Activated T-helper 2 cell treated with anti-CD3 and anti-CD28 coated beads, Interferon-gamma antibody, Interleukin-2, Interleukin-4, amounts not matched to agents 10 μg/mL and 5 μg/mL and 100 μg/mL, durations not matched to agents 14 hours and 24 hours and 36 hours (primary cell): ENCODE measurements around the gene CRYBA1. TPM values are rescaled to one million over a fixed set of nuclear protein-coding genes. Genes with fewer than 3 reads are reported as not detected.
"Not testable (repeated sequence)": the region's sequence is repeated elsewhere in the genome, so short reads cannot be mapped to it uniquely, and the experiment has no call there.

Experiments used
- DNase-seq: peaks from one replicate; pipeline ENCODE4 v3.0.0; 2021; ENCODE audit warnings: low spot score
- H3K27ac Mint-ChIP-seq: one replicate; pipeline ENCODE4 v1.8.0; 2021; ENCODE audit warnings: mixed read lengths
- H3K27me3 Mint-ChIP-seq: one replicate; pipeline ENCODE4 v1.8.0; 2021; ENCODE audit warnings: low read depth, mixed read lengths
- H3K36me3 Mint-ChIP-seq: one replicate; pipeline ENCODE4 v1.8.0; 2021; ENCODE audit warnings: low read depth, mixed read lengths
- H3K4me1 Mint-ChIP-seq: one replicate; pipeline ENCODE4 v1.8.0; 2021; ENCODE audit warnings: low read depth, mixed read lengths
- H3K4me3 Mint-ChIP-seq: one replicate; pipeline ENCODE4 v1.8.0; 2021; ENCODE audit warnings: low read depth, mild to moderate bottlenecking, moderate library complexity, mixed read lengths
- H3K9me3 Mint-ChIP-seq: one replicate; pipeline ENCODE4 v1.8.0; 2021; ENCODE audit warnings: mixed read lengths
- intact Hi-C: fragments of 100-400 bp; cut with micrococcal nuclease; formaldehyde crosslinking; loops from one replicate; pipeline ENCODE4 v1.15.1; 2023
- total RNA-seq: library from RNA; stranded (reverse); gene quantifications from 2 replicates; pipeline ENCODE4 v1.2.3, GENCODE V29; 2022

The CRYBA1 gene, protein sequence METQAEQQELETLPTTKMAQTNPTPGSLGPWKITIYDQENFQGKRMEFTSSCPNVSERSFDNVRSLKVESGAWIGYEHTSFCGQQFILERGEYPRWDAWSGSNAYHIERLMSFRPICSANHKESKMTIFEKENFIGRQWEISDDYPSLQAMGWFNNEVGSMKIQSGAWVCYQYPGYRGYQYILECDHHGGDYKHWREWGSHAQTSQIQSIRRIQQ
- total RNA-seq: not detected in 2 replicates

GRCh38 chr17:29246628-29247027 is at the start of gene CRYBA1:
TSS of gene CRYBA1 (plus strand) at chr17:29246859. CDS start at chr17:29246864, 5 bp downstream.
- no peak within 1 kb of the TSS for H3K4me3 Mint-ChIP-seq
- H3K36me3 Mint-ChIP-seq: no peaks in the 10 kb centered on the region
- H3K27me3 Mint-ChIP-seq: no peaks in the 10 kb centered on the region
- intact Hi-C loops: no loop called here
- H3K27ac Mint-ChIP-seq: no peak within 1 kb of the TSS
- no peaks in the 10 kb centered on the region for H3K4me1 Mint-ChIP-seq
- no peaks in the 10 kb centered on the region for H3K9me3 Mint-ChIP-seq
- no peak for DNase-seq

GRCh38 chr17:29197516-29198272 is 49.0 kb upstream of the CRYBA1 start:
- H3K36me3 Mint-ChIP-seq: no peaks in the 10 kb centered on the region
- no peak for DNase-seq
- H3K27ac Mint-ChIP-seq: no peak overlapping the region
- no peaks in the 10 kb centered on the region for H3K9me3 Mint-ChIP-seq
- intact Hi-C loops: no loop called here
- no peak overlapping the region for H3K4me3 Mint-ChIP-seq
- H3K4me1 Mint-ChIP-seq: no peaks in the 10 kb centered on the region
- peaks cover 16% of the 10 kb centered on the region for H3K27me3 Mint-ChIP-seq

DNA sequence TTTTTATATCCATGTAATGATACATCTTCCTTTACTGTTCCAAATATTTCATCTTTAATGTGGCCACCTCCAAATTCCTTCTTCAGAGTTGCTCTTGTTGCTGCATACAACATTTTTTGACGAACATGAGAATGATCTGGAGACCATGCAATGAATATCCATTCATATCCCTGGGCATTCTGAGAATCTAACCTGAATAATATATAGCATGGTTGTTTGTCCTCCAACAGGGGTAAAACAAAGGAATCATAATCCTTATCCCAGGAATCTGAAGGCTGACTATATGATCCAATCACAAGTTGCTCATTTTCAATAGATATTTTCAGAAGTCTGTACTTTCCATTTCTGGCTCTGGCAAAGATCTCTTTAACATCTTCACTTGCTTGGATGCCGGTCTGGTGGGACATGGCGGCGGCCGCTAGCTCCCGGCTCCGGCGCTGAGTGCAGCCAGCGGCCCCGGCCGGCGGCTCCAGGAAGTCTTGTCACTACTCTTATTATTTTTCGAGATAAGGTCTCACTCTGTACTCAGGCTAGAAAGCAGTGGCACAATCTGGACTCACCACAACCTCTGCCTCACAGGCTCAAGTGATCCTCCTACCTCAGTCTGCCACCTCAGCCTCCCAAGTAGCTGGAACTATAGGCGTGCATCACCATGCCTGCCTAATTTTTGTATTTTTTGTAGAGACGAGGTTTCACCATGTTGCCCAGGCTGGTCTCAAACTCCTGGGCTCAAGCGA is 42.4 kb upstream of the CRYBA1 start:
- H3K9me3 Mint-ChIP-seq, intact Hi-C loops, H3K27ac Mint-ChIP-seq, H3K36me3 Mint-ChIP-seq, DNase-seq, H3K4me3 Mint-ChIP-seq, H3K4me1 Mint-ChIP-seq: not testable (repeated sequence)
- peaks cover 22% of the 10 kb centered on the region for H3K27me3 Mint-ChIP-seq

GRCh38 chr17:29205047-29205446 is 41.6 kb upstream of the CRYBA1 start:
- intact Hi-C loops: no loop called here
- H3K4me3 Mint-ChIP-seq: no peak overlapping the region
- no peaks in the 10 kb centered on the region for H3K36me3 Mint-ChIP-seq
- H3K27ac Mint-ChIP-seq: no peak overlapping the region
- no peak for DNase-seq
- H3K4me1 Mint-ChIP-seq: no peaks in the 10 kb centered on the region
- no peaks in the 10 kb centered on the region for H3K9me3 Mint-ChIP-seq
- H3K27me3 Mint-ChIP-seq: peaks cover 22% of the 10 kb centered on the region

DNA sequence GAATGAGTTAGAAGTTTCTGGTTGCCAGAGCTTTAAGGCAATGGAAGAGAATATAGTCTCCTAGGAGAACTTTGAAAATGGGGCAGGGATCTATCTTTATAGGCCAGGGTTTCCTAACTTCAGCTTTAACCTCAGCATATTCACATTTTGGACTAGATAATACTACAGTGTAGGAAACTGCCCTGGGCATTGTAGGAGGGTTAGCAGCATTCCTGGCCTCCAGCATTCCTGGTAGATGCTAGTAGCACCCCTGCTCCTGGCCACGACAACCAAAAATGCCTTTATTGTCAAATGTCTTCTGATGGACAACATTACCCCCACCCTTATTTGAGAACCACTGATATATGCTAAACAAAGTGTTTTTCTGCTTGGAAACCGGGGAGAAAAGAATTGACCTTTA is 38.7 kb upstream of the CRYBA1 start:
- DNase-seq: no peak
- Mint-ChIP-seq H3K4me3 (no peak overlapping the region), H3K36me3 (no peaks in the 10 kb centered on the region), H3K9me3 (no peaks in the 10 kb centered on the region), H3K4me1 (no peaks in the 10 kb centered on the region), H3K27me3 (peaks cover 15% of the 10 kb centered on the region), H3K27ac (no peak overlapping the region)
- intact Hi-C loops: no loop called here

DNA sequence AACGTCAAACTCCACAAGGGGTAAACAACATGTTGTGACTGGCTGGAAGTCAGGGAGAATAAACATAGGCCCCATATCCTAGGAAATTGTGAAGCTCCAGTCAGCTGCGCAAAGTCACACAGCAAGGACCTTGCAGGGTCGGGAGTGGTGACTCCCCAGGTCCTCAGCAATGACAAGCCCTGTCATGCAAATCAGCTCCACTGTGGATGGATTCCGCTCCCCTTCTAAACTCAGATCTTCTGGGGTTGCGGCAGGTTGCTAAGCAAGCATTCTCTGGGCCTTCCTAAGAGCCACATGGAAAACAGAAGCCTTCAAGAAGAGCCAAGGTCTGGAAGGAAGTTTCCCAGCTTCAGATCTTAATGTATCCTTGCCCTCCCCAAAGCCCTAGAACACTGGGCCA is 37.6 kb upstream of the CRYBA1 start:
- no peaks in the 10 kb centered on the region for H3K9me3 Mint-ChIP-seq
- H3K4me1 Mint-ChIP-seq: no peaks in the 10 kb centered on the region
- H3K36me3 Mint-ChIP-seq: no peaks in the 10 kb centered on the region
- no peak for DNase-seq
- intact Hi-C loops: no loop called here
- H3K27me3 Mint-ChIP-seq: peaks cover 9% of the 10 kb centered on the region
- no peak overlapping the region for H3K4me3 Mint-ChIP-seq
- no peak overlapping the region for H3K27ac Mint-ChIP-seq

GRCh38 chr17:29210879-29211278 is 35.8 kb upstream of the CRYBA1 start:
- Mint-ChIP-seq H3K27me3 (peaks cover 2% of the 10 kb centered on the region), H3K4me1 (no peaks in the 10 kb centered on the region), H3K4me3 (no peak overlapping the region), H3K36me3 (no peaks in the 10 kb centered on the region), H3K27ac (no peak overlapping the region), H3K9me3 (no peaks in the 10 kb centered on the region)
- no peak for DNase-seq
- intact Hi-C loops: no loop called here

- Mint-ChIP-seq H3K9me3 (no peaks in the 10 kb centered on the region), H3K4me1 (no peaks in the 10 kb centered on the region), H3K27ac (no peak overlapping the region), H3K36me3 (no peaks in the 10 kb centered on the region), H3K4me3 (no peak overlapping the region), H3K27me3 (peaks cover 5% of the 10 kb centered on the region)
- intact Hi-C loops: no loop called here
- no peak for DNase-seq
Measured at GRCh38 chr17:29212094-29212631, 34.5 kb upstream of the CRYBA1 start.

- DNase-seq: no peak
- Mint-ChIP-seq H3K9me3 (no peaks in the 10 kb centered on the region), H3K4me3 (no peak overlapping the region), H3K36me3 (no peaks in the 10 kb centered on the region), H3K27me3 (peaks cover 5% of the 10 kb centered on the region), H3K27ac (no peak overlapping the region), H3K4me1 (no peaks in the 10 kb centered on the region)
- intact Hi-C loops: no loop called here
Measured at GRCh38 chr17:29212681-29213121, 34.0 kb upstream of the CRYBA1 start.

GRCh38 chr17:29214215-29215146 is 32.2 kb upstream of the CRYBA1 start:
- Mint-ChIP-seq H3K4me1 (peaks cover 3% of the 10 kb centered on the region), H3K27me3 (peaks cover 3% of the 10 kb centered on the region), H3K27ac (no peak overlapping the region), H3K36me3 (no peaks in the 10 kb centered on the region), H3K9me3 (no peaks in the 10 kb centered on the region), H3K4me3 (no peak overlapping the region)
- intact Hi-C loops: no loop called here
- DNase-seq: no peak

DNA sequence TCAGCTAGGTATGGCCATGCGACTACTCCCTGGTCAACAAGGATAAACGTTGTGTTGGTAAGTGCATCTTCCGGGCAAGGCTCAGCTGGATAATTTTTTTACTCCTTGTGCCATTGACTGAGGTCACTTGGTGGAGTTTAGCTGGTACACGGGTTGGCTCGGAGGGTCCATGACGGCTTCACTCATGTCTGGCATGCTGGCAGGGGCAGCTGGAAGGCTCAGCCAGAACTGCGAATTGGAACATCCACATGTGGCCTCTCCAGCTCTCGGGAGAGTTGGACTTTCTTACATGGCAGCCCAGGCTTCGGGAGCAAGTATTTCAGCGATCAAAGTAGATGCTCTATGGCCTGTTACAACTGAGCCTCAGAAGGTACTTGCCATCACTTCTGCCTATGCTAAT is 31.5 kb upstream of the CRYBA1 start:
- Mint-ChIP-seq H3K27me3 (peaks cover 3% of the 10 kb centered on the region), H3K27ac (no peak overlapping the region), H3K4me3 (no peak overlapping the region), H3K9me3 (no peaks in the 10 kb centered on the region), H3K36me3 (no peaks in the 10 kb centered on the region), H3K4me1 (peaks cover 6% of the 10 kb centered on the region)
- intact Hi-C loops: no loop called here
- DNase-seq: no peak

- H3K27me3 Mint-ChIP-seq: peaks cover 3% of the 10 kb centered on the region
- no peak for DNase-seq
- H3K27ac Mint-ChIP-seq: no peak overlapping the region
- no peaks in the 10 kb centered on the region for H3K9me3 Mint-ChIP-seq
- no peak overlapping the region for H3K4me3 Mint-ChIP-seq
- H3K36me3 Mint-ChIP-seq: no peaks in the 10 kb centered on the region
- H3K4me1 Mint-ChIP-seq: peaks cover 6% of the 10 kb centered on the region
- intact Hi-C loops: no loop called here
Measured at GRCh38 chr17:29215717-29216116, 30.9 kb upstream of the CRYBA1 start.
